PC-9 (cell line): ENCODE results near the gene SLITRK4. TPM values are rescaled to one million over a fixed set of nuclear protein-coding genes. Genes with fewer than 3 reads are reported as not detected.

ENCODE experiments used
- BruUV-seq: library from RNA; stranded (reverse); fragments of 400-500 nt; replicated peaks from 2 replicates; lab custom pipeline; 2021; lab: Mats Ljungman, UMichigan
- CTCF ChIA-PET: fragments of 300-600 bp; sonication (Branson Sonifier 250); formaldehyde crosslinking; loops from one replicate; lab custom pipeline; 2022; ENCODE audit warnings: antibody characterized with exemption; lab: Charles Lee
- POLR2A ChIA-PET: fragments of 300-600 bp; sonication (Branson Sonifier 250); formaldehyde crosslinking; loops from one replicate; lab custom pipeline; 2022; ENCODE audit warnings: antibody characterized with exemption; ENCODE audit not compliant: unreplicated experiment; lab: Charles Lee
- DNase-seq, 2 experiments: peaks; one replicate each; pipeline versions ENCODE4 v3.0.0 to v3.0.0-alpha.2; 2015 to 2022; ENCODE audit warnings: mixed read lengths in 1 of 2
- H2AFZ ChIP-seq: fragments of 200-600 bp; sonication (generic); 2 replicates; pipeline ENCODE4 v1.8.1; 2017; ENCODE audit warnings: antibody characterized with exemption
- H3F3A ChIP-seq: fragments of 200-600 bp; sonication (generic); 2 replicates; pipeline ENCODE4 v1.8.1; 2017; ENCODE audit warnings: antibody characterized with exemption, mild to moderate bottlenecking, low read depth; ENCODE audit not compliant: insufficient read depth
- H3K27ac ChIP-seq: fragments of 200-600 bp; sonication (generic); 2 replicates; pipeline ENCODE4 v1.6.1; 2016; ENCODE audit warnings: mixed run types
- H3K27me3 ChIP-seq: fragments of 200-600 bp; sonication (generic); 2 replicates; pipeline ENCODE4 v1.6.1; 2016; ENCODE audit warnings: low read depth, mixed run types; ENCODE audit not compliant: insufficient read depth
- H3K36me3 ChIP-seq: fragments of 200-600 bp; sonication (generic); 2 replicates; pipeline ENCODE4 v1.6.1; 2016; ENCODE audit warnings: low read depth, mixed run types
- H3K4me1 ChIP-seq: fragments of 200-600 bp; sonication (generic); replicated peaks from 2 replicates; pipeline ENCODE4 v1.6.1; 2016; ENCODE audit warnings: mixed run types; ENCODE audit not compliant: insufficient read depth
- H3K4me2 ChIP-seq: fragments of 200-600 bp; sonication (generic); 2 replicates; pipeline ENCODE4 v1.6.1; 2017; ENCODE audit warnings: mixed run types
- H3K4me3 ChIP-seq: fragments of 200-600 bp; sonication (generic); 2 replicates; pipeline ENCODE4 v1.6.1; 2016; ENCODE audit warnings: mixed run types
- H3K79me2 ChIP-seq: fragments of 200-600 bp; sonication (generic); 2 replicates; pipeline ENCODE4 v1.6.1; 2017; ENCODE audit warnings: low read depth, mixed run types
- H3K9me2 ChIP-seq: fragments of 200-600 bp; sonication (generic); 2 replicates; pipeline ENCODE4 v1.8.1; 2017; ENCODE audit warnings: mild to moderate bottlenecking; ENCODE audit not compliant: insufficient read depth
- H3K9me3 ChIP-seq: fragments of 200-600 bp; sonication (generic); 2 replicates; pipeline ENCODE4 v1.8.1; 2016; ENCODE audit warnings: low read depth; ENCODE audit not compliant: insufficient read depth
- H4K20me1 ChIP-seq: fragments of 200-600 bp; sonication (generic); 2 replicates; pipeline ENCODE4 v1.8.1; 2017; ENCODE audit not compliant: insufficient read depth
- EZH2 ChIP-seq: fragments of 200-600 bp; sonication (generic); IDR thresholded peaks from 2 replicates; pipeline ENCODE4 v1.8.0; 2017; ENCODE audit warnings: antibody characterized with exemption, low read depth
- intact Hi-C: fragments of 100-400 bp; cut with micrococcal nuclease; formaldehyde crosslinking; loops from one replicate; pipeline ENCODE4 v1.10.0; 2022; ENCODE audit not compliant: unreplicated experiment
- total RNA-seq: library from RNA; stranded (reverse); gene quantifications from 2 replicates; pipeline ENCODE4 v1.2.3, GENCODE V29; 2021
- TF ChIP-seq, protein P1 (sequence below): fragments of 200-600 bp; sonication (generic); conservative IDR thresholded peaks from 2 replicates; pipeline ENCODE4 v1.6.1; 2017; ENCODE audit warnings: mixed run types, antibody characterized with exemption, mild to moderate bottlenecking, moderate library complexity

SLITRK4 gene
- total RNA-seq, 1 experiment from 2014 or later = not detected

DNA sequence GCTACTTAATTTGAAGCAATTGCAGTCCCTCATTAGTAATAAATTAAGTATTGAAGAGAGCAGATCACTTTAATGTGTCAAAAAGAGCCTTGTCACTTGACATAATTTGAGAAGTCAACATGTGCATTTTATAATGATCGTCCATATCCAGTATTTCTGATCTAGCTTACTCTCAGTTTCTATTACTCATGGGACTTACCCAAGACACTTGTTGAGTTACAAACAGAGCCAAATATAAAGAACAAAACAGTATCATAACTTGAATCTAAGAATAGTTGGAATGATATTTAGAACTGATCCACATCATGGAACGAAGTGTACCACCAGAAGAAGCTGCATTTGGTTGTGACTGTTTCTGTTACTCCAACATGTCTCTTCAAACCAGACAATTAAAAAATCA, 54.7 kb downstream of the SLITRK4 start:
- TF ChIP-seq EZH2 = no peak
- TF ChIP-seq, protein P1, sequence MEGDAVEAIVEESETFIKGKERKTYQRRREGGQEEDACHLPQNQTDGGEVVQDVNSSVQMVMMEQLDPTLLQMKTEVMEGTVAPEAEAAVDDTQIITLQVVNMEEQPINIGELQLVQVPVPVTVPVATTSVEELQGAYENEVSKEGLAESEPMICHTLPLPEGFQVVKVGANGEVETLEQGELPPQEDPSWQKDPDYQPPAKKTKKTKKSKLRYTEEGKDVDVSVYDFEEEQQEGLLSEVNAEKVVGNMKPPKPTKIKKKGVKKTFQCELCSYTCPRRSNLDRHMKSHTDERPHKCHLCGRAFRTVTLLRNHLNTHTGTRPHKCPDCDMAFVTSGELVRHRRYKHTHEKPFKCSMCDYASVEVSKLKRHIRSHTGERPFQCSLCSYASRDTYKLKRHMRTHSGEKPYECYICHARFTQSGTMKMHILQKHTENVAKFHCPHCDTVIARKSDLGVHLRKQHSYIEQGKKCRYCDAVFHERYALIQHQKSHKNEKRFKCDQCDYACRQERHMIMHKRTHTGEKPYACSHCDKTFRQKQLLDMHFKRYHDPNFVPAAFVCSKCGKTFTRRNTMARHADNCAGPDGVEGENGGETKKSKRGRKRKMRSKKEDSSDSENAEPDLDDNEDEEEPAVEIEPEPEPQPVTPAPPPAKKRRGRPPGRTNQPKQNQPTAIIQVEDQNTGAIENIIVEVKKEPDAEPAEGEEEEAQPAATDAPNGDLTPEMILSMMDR = no peak
- H3F3A ChIP-seq = no peaks in the 10 kb centered on the region
- no peak overlapping the region for H3K4me3 ChIP-seq
- ChIA-PET POLR2A (no interaction called here), CTCF (no interaction called here)
- DNase-seq = no peak
- no peaks in the 10 kb centered on the region for H3K9me3 ChIP-seq
- H3K4me1 ChIP-seq = no peaks in the 10 kb centered on the region
- H3K27ac ChIP-seq = no peak overlapping the region
- H3K27me3 ChIP-seq = no peaks in the 10 kb centered on the region
- no TSS peak for BruUV-seq
- H2AFZ ChIP-seq = no peak overlapping the region
- H4K20me1 ChIP-seq = no peaks in the 10 kb centered on the region
- H3K9me2 ChIP-seq = no peaks in the 10 kb centered on the region; the same call in 1 of the 2 replicates
- intact Hi-C loops = no loop called here
- no peak overlapping the region for H3K4me2 ChIP-seq
- no peaks in the 10 kb centered on the region for H3K79me2 ChIP-seq
- no peaks in the 10 kb centered on the region for H3K36me3 ChIP-seq

GRCh38 chrX:143580266-143580665, 55.6 kb downstream of the SLITRK4 start:
- BruUV-seq = no TSS peak
- TF ChIP-seq EZH2 = no peak
- TF ChIP-seq, protein P1 = no peak
- no peaks in the 10 kb centered on the region for H3K79me2 ChIP-seq
- no peak overlapping the region for H3K27ac ChIP-seq
- H4K20me1 ChIP-seq = no peaks in the 10 kb centered on the region
- CTCF ChIA-PET = interaction anchor here (0.6 kb wide), 1 partner anchor 10 kb away, joined by 4 read pairs; no protein-coding TSS in a partner anchor
- DNase-seq = no peak
- POLR2A ChIA-PET = no interaction called here
- no peak overlapping the region for H3K4me2 ChIP-seq
- intact Hi-C loops = no loop called here
- no peaks in the 10 kb centered on the region for H3K4me1 ChIP-seq
- no peak overlapping the region for H2AFZ ChIP-seq
- no peaks in the 10 kb centered on the region for H3F3A ChIP-seq
- no peak overlapping the region for H3K4me3 ChIP-seq
- no peaks in the 10 kb centered on the region; the same call in 1 of the 2 replicates for H3K9me2 ChIP-seq
- H3K36me3 ChIP-seq = no peaks in the 10 kb centered on the region
- H3K9me3 ChIP-seq = no peaks in the 10 kb centered on the region
- H3K27me3 ChIP-seq = no peaks in the 10 kb centered on the region

Other genes starting within 250 kb of the SLITRK4 start
- not detected in 2 replicates for gene SPANXN3, start 118.6 kb downstream of the SLITRK4 start, total RNA-seq
- not detected in 2 replicates for gene SPANXN2, start 84.7 kb upstream of the SLITRK4 start, total RNA-seq
- not detected in 2 replicates for gene UBE2NL, start 248.0 kb upstream of the SLITRK4 start, total RNA-seq